DMS153 treated with DMSO at 0.1 percent for 48 hours (cell line): ENCODE results near the gene SOCS7.

Source experiments
- DNase-seq: peaks from one replicate; lab custom pipeline; 2025; ENCODE audit not compliant: unreplicated experiment; lab: John Stamatoyannopoulos, UW

SOCS7 gene

GRCh38 chr17:38361694-38362465 lies 10.2 kb downstream of the SOCS7 start:
- no peak for DNase-seq

DNA sequence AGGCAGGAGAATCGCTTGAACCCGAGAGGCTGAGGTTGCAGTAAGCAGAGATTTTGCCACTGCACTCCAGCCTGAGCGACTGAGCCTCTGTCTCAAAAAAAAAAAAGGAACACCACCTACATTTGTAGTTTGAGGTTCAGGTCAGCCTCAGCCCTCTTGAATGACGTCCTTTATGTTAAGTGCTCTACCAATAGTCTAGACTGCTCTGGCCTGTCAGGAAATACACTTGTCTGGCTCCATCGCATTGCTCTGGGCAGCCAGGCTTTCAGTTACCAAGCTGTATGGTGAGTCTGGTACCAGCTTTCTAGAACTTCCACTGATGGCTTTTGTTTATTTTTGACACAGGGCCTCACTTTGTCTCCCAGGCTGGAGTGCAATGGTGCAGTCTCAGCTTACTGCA lies 11.4 kb downstream of the SOCS7 start:
- no peak for DNase-seq

DNA sequence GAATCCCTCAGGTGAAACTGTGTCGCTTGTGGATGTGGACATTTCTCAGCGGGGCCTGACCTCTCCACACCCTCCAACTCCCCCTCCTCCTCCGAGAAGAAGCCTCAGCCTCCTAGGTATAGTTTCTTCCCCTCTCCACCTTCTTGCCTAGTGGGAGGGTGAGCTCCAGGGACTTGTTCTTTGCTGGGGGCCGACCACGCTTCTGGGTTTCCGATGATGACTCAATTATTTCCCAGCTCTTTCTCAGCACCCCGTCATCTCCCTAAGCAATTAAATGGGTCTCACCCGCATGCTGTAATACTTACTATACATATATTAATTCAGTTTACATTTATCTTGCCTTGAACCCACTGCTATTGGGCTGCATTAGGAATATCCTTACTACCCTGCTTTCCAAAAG lies 13.1 kb downstream of the SOCS7 start:
- DNase-seq: no peak

DNA sequence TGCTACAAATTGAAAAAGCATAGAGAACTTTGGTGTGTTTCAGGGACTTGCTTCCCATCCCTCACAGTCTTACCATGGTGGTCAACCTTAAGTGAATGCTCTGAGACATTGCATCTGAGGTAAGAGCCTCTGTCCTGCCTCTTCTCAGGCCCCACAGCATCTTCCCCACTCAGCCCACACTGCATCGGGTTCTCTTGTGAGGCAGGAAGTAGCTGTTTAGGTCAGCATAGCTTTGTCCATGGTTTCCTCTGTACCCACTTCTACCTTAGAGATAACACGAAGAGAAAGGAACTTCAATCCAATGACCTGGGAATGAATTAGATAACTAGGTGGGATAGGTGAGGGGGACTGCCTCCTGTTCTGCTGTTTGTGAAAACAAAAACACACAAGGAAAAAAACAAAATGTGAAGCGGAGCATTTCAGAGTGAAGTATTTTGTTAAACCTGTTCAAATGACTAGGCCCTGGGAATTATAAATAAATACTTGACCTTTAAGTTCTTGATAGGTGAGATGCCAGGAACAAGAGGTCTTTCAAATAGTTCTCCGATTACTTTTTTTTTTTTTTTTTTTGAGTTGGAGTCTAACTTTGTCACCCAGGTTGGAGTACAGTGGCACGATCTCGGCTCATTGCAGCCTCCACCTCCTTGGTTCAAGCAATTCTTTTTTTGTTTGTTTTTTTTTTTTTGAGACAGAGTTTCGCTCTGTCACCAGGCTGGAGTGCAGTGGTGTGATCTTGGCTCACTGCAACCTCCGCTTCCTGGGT lies 17.7 kb downstream of the SOCS7 start:
- no peak for DNase-seq

- no peak for DNase-seq
Observed at GRCh38 chr17:38379448-38379847, 27.8 kb downstream of the SOCS7 start.

DNA sequence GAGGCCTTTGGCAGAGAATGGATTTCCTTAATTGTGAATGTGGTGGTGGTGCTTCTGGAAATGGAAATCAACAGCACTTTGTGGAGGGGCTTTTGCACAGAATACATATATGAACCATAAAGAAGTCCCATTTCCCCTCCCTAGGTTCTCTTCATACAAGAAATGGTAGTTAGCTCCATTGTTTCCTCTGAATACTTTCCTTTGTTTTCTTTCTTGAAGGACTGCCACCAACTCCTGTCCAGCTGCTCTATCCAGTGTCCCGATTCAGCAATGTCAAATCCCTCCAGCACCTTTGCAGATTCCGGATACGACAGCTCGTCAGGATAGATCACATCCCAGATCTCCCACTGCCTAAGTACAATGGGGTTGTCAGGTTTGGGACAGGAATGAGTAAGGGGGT lies 43.4 kb downstream of the SOCS7 start:
- DNase-seq: no peak

DNA sequence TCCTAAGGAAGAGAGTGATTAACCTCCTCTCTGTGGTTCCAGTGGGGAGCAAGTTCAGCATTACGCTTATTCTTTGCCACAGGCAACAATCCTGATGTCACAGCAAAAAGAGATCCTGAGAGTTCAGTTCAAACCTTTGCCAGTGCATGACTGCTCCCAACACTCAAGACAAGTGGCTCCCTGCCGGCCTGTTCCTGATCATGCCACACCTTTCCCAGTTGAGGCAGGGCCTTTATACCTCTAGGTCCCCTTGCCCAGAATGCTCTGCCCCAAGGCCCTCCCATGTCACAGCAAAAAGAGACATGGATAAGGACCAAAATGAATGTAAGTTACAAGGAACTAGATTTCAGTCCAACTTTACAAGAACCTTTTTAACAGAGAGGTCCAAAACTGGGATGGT lies 45.6 kb downstream of the SOCS7 start:
- no peak for DNase-seq

- DNase-seq: no peak
Observed at GRCh38 chr17:38400286-38400685, 48.6 kb downstream of the SOCS7 start.

DNA sequence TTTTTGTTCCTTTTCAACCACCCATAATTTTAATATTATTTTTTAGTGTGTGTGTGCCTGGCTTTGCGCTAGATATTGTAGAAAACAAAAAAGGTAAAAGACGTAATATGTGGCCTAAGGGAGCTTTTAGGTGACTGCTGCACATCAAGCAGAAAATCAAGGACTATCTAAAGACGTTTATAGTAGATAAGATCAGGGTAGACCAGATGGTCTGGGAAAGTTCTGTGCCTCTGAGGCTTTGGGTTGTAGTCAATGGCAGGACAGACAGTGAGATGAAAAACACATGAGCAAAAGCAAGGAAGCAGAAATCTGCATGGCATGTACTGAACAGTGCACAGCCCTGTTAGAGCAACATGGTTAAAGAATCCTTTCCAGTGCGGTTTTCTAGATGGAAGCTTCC lies 49.8 kb downstream of the SOCS7 start:
- DNase-seq: no peak

- no peak for DNase-seq
Observed at GRCh38 chr17:38402897-38403296, 51.3 kb downstream of the SOCS7 start.

- DNase-seq: no peak
Observed at GRCh38 chr17:38403491-38403890, 51.8 kb downstream of the SOCS7 start.

DNA sequence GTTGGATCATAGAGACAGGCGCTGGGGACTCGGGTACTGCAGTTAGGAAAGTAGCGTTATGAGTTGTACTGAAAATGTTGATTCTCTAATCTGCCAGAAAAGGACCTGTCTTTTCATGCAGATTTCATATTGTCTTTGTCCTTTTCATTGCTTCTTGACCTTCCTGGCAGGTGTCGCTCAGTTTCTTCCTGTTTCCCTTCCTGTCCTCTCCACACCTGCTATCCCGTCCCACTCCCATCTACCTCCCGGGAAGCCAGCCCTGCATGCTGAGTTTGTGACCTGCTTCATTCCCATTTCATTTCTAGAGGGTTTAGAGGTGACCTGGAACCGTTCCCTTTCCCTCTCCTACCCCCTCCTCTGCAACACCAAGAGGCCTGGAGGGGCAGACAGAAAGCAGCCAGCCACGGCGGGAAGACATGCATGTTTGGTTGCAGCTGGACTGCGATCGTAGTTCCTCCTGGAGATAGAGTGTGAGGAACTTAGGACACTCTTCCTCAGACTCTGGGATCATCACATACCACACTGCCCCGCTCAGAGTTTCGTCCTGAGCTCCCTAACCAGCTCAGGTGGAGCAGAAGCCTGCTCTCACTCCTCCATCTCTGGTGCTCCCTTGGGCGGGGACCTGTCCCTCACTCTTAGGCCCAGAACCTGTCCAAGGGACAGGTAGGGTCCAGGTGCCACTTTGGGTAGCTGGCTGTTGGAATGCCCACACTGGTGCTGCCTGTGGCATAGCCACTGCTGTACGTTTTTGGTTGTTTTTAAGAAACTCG lies 52.7 kb downstream of the SOCS7 start:
- DNase-seq: no peak

DNA sequence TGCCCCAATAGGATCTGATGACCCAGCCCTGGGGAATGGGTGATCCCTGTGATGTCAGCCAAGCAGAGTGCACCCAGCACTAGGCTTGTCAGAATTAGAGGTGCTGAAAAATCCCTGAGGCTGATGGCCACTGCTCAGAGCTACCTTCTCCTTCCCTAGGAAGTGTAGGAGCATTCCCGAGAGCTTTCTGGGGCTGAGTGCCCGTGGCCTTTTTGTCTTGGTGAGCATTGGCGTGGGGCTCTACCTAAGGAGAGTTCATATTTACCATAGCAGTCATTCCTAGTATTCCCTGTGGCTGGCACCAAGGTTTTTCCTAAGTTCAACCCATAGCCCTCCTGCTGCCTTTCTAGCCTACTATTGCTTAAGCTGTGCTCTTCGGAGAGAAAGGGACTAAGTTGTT lies 54.0 kb downstream of the SOCS7 start:
- DNase-seq: no peak

DNA sequence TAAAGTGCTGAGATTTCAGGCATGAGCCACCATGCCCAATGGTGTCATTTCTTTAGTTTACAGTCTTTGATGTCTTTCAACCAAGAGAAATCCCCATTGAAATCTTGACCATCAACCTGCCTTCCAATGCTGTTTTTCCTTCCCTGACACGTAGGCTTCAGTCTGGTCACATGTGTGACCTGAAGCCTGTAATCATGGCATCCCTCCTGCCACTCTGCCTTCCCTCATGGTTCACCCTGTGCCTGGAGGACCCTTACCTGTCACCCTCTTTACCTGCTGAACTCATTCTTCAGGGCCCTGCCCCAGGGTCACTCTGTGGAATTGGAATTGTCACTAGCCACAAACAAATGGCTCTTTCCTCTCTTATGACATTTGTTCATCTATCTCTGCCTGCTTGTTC lies 58.6 kb downstream of the SOCS7 start:
- DNase-seq: no peak

DNA sequence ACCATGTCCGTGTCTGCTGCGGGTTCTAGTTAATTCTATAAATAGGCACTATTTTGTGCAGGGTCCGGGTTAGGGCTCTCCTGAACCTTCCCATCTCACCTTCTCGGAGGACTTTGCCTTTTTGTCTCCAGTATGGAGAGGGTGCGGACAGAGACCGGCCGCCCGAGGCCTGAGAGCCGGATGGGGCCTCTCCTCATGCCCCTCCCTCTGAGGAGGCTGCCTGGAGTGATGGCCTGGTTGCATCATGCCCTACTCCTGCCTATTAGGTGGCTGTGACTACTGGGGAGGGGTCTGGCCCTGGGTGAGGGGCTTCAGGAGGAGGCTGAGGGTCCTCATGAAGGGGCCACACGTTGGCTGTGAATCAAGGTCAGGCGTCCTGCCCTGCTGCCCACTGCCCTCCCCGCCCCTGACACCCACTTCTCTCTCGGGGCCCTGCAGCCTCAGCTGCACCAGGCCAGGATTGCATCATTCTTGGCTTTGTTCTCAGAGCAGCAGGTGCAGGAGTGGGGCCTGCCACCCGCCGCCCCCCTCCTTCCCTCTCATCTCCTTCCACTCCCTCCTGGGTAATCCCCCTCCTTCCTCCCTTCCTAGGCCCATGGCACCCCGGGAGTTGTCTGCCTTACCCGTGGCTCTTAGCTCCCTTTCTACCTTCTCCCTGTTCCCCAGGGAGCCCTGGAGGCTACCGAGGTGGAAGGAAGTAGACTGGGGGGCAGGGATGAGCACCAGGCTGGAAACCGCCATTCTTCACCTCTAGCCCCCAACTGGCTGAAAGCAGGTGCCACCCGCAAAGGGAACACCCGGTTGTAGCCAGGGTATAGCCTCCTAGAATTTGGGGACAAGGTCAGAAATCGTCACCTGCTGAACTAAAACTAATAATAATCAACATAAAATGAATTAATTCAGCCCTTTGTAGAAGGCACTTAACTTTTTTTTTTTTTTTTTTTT lies 63.9 kb downstream of the SOCS7 start:
- peak; percentile 79 for DNase-seq

DNA sequence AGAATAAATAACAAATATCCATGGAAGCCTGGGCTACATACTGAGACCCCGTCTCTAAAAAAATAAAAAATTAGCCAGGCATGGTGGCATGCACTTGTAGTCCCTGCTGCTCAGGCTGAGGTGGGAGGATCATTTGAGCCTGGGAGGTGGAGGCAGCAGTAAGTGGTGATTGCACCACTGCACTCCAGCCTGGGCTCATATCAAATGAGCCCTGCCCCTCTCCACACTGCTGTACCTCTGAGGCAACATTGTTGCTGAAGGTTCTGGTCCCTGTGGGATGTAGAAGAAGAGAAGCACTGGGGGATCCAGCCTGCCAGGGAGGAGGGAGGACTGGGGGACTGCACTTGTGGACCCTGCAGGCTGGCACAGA lies 65.2 kb downstream of the SOCS7 start:
- no peak for DNase-seq

DNA sequence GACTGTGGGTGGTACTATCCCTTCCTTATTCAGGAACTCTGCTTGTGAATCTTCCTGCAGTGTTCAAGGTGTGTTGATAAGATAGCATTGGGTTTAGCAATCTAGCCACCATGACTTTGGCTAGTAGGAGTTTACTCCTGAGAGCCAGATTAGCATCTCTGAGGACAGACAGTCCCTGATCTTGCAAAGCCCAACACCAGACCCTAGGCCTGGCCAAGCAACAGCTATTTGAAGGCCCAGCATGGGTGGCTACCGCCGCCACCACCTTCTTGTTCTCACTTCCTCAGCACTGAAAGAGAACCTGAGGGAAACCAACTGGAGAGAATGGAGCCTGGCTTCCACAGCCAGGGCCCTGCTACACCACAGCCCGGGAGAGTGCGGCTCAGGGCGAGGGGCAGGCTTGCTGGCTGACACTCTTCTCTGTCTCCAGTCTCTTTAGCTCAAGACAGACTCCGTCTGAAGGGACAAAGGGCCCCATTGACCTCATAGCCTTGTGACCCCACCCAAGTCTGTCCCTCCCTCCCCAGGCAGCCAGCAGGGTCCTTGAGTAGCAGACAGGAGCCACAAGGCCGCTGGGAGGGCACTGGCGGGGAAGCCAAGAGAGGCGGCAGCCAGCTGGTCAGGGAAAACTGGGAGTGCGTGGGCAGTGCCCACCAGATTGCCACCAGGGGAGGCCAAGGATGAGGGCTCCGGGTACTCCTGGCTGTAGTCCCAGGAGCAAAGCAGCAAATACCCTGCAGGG lies 65.7 kb downstream of the SOCS7 start:
- DNase-seq: no peak

GRCh38 chr17:38418062-38418692 lies 66.5 kb downstream of the SOCS7 start:
- no peak for DNase-seq

- DNase-seq: no peak
Observed at GRCh38 chr17:38418693-38419507, 67.3 kb downstream of the SOCS7 start.
